ENCODE data around the gene UIMC1.

GRCh38 chr5:176870110-176870591 is 136.4 kb downstream of the UIMC1 start:
- no peak for TF ChIP-seq POLR2AphosphoS5 (IDR thresholded peaks at IDR 0.05; ENCODE audit: insufficient read depth in 1 of 2, low read depth in 1 of 2)
- no peak for TF ChIP-seq POLR2A (IDR thresholded peaks at IDR 0.05)

Measured in vagina (tissue), 2 donors.